Stimulated activated CD8-positive, alpha-beta memory T cell treated with anti-CD3 and anti-CD28 coated beads, Interleukin-12 subunit alpha, Interleukin-12 subunit beta, amount 100 ng/mL, for 24 hours (primary cell): Measurements from ENCODE around the gene FAM222A.

ENCODE experiments used
- DNase-seq: peaks from one replicate; pipeline ENCODE4 v3.0.0-alpha.2; 2020; ENCODE audit errors: extremely low read depth

FAM222A gene

GRCh38 chr12:109713187-109714070 is at the start of gene FAM222A:
TSS of gene FAM222A (plus strand) at chr12:109713825. CDS start at chr12:109744147, 30,322 bp downstream.
- DNase-seq: peak; percentile 93

- no peak for DNase-seq
These were observed 49.2 kb upstream of the FAM222A start for GRCh38 chr12:109664402-109664801.

- DNase-seq: no peak
These were observed 47.6 kb upstream of the FAM222A start for GRCh38 chr12:109666068-109666467.

DNA sequence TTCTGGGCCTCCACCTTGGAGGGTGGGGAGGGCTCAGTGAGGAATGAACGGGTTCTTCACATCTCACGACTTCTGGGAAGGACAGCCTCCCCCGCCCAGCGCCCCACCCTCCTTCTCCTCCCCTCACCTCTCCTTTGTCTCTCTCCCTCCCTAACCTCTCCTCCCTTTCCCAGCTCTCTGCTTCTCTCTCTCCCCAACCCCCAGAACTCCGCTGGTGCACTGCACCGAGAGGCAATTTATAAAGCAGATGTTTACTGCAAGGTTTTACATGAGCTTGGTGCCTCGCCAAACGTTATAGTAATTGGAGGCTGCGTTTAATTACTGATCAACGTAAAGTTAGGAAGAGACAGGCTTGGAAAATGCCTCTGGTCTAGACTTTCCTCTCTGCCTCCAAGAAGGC is 42.9 kb upstream of the FAM222A start:
- DNase-seq: no peak

- no peak for DNase-seq
These were observed 42.1 kb upstream of the FAM222A start for GRCh38 chr12:109671502-109671901.

DNA sequence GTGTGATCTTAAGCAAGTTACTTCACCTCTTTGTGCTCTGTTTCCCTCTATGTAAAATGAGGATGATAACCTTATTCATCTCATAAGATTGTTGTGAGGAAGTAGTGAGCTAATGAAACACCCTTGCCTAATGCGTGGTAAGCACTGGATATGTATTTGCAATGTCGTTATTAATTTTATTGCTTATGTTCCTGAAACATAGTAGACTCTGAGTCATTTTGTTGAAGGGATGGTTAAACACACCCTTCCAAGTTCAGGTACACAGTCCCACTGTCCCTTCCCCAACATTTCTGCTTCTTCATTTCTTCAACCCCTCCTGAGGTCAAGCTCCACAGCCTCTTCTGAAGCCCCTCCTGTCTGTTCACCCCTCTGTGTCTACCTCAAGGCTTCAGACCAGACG is 40.2 kb upstream of the FAM222A start:
- DNase-seq: no peak

GRCh38 chr12:109673884-109674283 is 39.7 kb upstream of the FAM222A start:
- DNase-seq: no peak

DNA sequence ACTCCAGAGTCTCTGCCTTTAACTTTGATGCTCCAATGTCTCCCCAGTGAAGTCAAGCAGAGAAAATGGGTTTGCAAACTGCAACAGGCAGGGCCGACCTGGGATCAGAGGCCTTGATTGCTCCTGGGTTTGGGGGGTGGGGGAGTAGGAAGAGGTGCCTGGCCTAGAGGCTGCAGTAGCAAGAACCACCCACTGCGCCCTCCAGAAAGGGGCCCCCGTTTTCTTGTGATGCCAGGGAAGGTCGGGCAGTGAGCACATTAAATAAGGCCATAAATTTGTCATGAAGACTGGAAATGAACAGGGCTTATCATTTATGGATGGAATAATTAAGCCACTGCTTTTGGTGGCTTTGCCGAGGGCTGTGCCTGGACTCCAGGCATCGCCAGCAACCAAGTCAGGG is 38.2 kb upstream of the FAM222A start:
- DNase-seq: no peak

DNA sequence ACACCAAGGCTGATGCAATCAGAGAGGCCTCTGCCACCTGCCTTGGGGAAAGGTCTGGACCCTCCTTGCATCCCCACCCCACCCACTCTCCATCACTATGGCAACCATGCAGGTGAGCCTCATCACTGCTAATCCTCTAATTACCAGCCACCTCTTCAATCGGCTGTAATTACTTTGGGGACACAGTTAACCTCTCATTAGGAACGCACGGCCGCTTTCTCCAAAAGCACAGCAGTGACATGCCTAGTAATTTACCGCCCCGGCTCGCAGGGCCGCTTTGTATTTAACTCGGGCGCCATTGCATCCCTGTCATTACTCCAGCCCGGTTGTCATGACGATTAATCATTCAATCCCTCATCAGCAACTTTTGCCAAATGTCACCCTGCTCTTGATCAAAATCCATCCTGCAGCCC is 36.3 kb upstream of the FAM222A start:
- DNase-seq: no peak

DNA sequence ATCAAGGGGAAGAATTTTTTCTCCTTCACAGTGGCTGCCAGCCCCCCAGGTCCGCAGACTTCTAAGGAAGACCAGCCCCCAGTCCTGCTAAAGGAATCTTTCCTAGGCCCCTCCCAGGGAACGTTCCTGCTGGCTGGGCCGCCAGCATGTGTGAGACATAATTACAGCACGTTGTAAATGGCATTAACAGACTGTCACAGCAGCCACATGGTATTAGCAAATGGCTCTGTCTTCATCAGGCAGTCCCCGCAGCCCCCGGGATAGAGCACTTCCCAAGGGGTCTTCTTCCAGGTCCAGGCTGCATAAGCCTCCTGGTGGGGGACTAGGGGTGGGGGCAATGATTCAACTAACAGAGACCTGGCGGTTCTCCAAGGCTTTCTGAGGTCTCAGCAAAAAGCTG is 34.9 kb upstream of the FAM222A start:
- no peak for DNase-seq

DNA sequence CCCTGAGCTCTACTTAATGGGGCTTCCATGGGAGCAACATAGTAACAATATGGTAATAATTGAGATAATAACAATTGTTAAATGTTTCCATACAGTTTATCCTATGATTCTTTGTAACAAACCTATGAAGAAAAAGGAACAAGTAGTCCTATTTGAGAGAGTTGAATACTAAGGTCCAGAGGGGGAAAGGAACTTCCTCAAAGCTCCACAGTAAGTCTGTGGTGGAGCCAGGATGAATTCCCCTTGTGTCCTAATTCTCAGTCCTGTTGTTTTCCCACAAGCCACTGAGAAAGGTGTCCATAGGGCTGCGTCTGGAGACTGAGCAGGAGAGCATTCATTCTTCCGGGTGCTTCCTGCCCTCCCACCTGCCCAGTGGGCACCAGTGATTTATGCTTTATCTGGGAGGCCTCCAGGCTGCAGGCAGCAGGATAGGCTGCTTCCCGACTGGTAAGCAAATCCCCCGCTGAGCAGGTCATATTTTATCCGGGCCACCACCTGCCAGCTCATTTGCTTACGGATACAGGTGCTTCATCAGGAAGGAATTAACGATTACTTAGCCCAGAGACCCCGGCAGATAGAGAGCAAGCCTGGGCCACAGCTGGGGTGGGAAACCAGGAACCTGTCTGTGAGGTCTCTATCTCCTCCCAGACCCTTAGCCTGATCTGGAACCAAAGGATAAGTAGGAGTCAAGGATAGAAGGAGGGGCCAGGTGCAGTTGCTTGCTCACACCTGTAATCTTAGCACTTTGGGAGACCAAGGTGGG is 33.9 kb upstream of the FAM222A start:
- DNase-seq: no peak

- no peak for DNase-seq
These were observed 33.2 kb upstream of the FAM222A start for GRCh38 chr12:109680264-109681005.

- DNase-seq: no peak
These were observed 31.5 kb upstream of the FAM222A start for GRCh38 chr12:109681986-109682707.

- no peak for DNase-seq
These were observed 30.9 kb upstream of the FAM222A start for GRCh38 chr12:109682708-109683060.

- DNase-seq: no peak
These were observed 30.3 kb upstream of the FAM222A start for GRCh38 chr12:109683316-109683715.

GRCh38 chr12:109685574-109686447 is 27.8 kb upstream of the FAM222A start:
- no peak for DNase-seq

DNA sequence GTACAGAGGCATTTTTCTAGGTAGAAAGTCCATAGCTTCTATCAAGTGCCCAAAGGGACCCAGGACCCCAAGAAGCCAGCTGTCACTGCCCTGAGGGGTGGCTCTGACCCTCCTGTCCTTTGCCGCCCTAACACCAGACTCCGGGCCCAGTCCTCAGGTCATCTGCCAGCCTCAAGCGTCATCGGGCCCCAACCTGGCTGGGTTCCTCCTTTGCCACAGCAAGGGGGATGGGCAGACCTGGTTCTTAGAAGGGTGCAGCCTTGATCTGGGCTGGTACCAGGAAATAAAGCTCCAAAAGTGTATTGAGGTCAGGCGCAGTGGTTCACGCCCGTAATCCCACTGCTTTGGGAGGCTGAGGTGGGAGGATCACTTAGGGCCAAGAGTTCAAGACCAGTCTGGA is 27.1 kb upstream of the FAM222A start:
- DNase-seq: no peak

DNA sequence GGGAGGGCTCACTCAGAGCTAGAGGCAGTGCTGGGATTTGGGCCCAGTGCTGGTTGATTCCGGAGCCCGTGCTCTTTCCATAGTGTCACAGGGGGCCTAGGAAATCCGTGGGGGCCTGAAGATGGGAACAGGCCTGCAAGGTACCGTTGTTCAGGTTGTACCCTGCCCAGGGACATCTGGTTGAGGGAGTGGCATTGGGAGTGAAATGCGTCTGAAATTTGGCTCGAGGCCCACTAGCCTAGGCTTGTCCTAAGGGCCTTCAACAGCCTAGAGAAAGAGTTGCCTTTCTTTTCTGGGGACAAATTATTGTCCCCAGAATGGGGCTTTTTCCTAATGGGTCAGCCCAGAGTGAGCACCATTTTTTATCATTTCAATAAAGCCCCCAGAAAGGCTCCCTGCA is 26.4 kb upstream of the FAM222A start:
- no peak for DNase-seq

DNA sequence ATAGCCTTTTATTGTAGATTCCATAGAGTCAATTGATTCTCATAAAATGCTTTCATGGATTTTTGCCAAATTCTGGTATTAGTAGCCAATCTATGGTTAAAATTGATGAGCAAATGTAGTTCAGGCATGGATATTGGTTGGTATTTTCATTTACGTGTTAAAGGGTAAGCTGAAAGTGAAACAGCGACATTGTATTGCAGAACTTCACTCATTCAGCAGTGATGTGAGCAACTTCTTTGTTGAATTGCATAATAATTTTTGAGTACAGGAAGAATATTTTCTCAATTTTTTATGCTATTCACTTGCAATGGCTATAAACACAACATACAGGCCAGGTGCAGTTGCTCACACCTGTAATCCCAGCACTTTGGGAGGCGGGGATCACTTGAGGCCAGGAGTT is 24.2 kb upstream of the FAM222A start:
- DNase-seq: no peak

GRCh38 chr12:109693160-109693559 is 20.5 kb upstream of the FAM222A start:
- DNase-seq: no peak
